SKM-1 (cell line): ENCODE measurements around the gene TRMT44.

Experiments used
- DNase-seq: peaks from one replicate; lab custom pipeline; 2025; ENCODE audit not compliant: unreplicated experiment; lab: John Stamatoyannopoulos, UW

TRMT44 gene

GRCh38 chr4:8434251-8435073, 6.1 kb upstream of the TRMT44 start:
- no peak for DNase-seq

GRCh38 chr4:8435656-8436121, 4.9 kb upstream of the TRMT44 start:
- no peak for DNase-seq

DNA sequence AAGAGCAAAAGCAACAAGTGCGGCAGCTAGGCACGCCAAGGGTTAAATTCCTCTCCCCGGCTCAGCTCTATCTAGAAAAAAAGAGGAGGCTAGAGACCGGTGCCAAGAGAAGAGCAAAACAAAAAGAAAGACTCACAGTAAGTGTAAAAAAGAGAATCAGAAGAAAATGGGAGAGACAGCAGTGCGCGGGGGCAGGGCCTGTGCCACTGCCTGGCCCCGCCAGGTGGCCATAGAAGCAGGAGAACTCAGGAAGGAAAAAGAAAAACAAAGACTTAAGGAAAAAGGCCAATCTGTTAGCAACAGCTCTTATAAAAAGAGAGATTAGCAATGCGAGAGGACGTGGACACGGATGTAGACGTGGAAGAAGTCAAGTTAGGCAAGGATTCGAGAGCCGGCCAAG, 3.3 kb upstream of the TRMT44 start:
- no peak for DNase-seq

DNA sequence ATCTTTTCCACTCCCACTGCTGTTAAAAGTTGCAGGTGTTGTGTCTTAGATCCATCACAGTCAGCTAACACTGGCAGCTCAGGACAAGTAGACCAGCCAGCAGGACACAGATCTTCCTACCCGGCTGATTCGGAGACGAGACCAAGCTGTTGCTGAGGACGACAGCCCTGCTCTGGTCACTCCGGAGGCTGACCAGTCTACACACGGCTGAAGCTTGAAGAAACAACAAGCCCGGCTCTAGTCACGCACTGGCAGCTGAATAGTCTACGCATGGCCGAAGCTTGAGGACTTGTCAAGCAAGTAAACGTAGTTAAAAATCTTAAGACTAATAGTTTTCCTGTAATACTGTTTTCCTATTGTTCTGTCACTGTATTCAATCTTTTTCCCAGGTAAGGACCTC, 1.8 kb upstream of the TRMT44 start:
- no peak for DNase-seq

GRCh38 chr4:8439168-8439567, 1.4 kb upstream of the TRMT44 start:
- DNase-seq = no peak

DNA sequence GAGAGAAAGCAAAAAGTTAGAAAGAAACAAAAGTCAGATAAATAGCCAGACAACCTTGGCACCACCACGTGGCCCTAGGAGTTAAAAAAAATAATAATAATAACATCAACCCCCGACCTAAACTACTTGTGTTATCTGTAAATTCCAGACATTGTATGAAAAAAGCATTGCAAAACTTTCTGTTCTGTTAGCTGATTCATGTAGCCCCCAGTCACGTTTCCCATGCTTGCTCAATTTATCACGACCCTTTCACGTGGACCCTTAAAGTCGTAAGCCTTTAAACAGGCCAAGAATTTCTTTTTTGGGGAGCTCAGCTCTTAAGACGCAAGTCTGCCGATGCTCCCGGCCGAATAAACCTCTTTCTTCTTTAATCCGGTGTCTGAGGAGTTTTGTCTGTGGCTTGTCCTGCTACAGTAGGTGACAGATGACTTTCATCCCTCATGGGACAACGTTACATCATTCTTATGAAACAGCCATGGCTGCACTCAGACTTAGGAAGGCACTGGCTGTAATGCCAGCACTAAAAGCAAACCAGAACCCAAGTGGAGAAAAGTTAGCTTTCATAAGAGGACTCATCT, 574 bp upstream of the TRMT44 start:
- peak; percentile 63 for DNase-seq

DNA sequence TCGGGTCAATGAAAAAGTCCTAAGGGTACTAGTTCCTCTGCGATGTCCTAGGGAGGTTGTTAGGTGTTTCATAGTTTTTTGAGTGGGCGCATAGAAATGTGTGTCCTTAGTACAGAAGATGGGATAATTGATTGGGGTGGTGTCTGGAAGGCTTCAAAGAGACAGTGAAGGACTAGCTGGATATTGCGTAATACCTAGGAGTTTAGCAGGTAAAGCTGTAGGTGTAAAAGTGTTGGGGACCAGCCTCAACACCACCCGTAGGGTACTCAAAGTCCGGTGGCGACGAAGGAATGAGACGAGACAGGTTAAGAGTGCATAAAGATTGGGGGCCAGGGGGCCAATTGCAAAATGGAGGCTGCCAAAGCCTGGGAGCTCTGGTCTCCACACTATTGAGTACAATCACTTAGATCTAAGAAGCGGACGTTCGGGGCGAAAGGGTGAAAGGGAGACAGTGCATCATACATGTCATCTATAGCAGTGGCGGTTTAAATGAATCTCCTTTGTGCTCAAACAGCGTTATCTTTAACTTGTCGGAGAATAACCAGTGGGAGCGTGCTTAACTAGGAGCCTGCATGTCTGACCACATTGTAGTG, 1.0 kb downstream of the TRMT44 start:
- DNase-seq = no peak

- no peak for DNase-seq
These were observed 2.2 kb downstream of the TRMT44 start for GRCh38 chr4:8442596-8443358.

DNA sequence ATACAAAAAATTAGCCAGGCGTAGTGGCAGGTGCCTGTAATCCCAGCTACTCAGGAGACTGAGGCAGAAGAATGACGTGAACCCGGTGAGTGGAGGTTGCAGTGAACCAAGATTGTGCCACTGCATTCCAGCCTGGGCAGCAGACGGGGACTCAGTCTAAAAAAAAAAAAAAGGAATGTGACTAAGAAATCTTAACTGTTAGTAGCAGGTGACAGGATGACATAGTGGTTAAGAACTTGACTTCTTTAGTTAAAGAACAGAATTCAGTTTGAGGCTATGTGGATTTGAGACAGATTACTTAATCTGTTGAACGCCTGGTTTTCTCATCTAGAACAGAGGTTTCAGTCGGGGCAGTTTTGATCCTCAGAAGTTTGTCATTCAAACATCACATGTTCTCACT, 3.2 kb downstream of the TRMT44 start:
- no peak for DNase-seq

GRCh38 chr4:8446122-8446521, 5.5 kb downstream of the TRMT44 start:
- DNase-seq = no peak

DNA sequence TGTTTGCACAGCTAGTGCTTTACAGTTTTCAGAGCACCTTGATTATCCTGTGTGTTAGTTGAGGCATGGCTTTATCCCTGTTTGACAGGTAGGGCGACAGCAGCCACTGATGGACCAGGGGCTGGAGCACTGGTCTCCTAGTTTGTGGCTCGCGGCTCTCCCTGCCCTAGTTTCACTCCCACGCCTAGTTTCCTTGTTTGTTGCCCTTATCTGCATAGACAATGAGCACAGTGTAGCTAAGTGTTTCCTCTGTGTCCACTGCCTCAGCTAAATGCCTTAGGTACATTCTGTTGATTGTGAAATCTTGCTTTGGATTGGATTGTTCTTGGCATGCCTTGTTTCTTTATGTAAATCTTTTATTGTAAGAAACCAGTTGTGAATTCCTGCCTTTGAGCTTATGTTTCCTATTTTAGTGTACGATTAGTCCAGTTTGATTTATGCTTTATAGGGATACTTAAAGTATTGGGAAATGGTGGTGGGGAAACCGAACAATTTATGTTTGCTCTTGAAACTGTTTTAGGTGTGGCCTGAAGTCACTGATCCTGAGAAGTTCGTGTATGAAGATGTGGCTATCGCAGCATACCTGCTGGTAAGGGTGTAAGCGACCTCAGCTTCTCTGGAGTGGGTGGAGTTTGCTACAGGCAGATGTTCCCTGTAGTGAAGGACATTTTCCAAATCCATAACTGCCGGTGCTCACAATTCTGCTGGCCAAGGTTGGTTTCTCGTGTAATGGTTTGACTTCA, 11.0 kb downstream of the TRMT44 start:
- no peak for DNase-seq

DNA sequence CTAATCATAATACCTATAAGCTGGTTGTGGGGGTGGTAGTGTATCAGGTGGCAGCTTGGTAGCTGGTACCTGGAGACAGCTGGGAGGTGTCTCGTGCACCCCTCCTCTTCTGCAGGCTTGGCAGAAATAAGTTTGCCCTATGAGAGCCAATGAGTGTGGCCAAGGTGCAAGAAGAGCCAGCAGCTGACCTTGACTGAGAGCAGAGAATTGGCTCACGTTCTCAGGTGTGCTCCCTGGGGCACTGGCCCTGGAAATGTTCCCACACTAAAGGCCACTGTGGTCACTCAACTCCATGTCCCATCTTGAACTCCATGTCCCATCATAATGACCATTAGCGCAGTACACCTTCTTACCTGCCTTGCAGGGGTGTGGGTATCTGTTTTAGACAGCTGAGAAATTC, 13.4 kb downstream of the TRMT44 start:
- DNase-seq = no peak

DNA sequence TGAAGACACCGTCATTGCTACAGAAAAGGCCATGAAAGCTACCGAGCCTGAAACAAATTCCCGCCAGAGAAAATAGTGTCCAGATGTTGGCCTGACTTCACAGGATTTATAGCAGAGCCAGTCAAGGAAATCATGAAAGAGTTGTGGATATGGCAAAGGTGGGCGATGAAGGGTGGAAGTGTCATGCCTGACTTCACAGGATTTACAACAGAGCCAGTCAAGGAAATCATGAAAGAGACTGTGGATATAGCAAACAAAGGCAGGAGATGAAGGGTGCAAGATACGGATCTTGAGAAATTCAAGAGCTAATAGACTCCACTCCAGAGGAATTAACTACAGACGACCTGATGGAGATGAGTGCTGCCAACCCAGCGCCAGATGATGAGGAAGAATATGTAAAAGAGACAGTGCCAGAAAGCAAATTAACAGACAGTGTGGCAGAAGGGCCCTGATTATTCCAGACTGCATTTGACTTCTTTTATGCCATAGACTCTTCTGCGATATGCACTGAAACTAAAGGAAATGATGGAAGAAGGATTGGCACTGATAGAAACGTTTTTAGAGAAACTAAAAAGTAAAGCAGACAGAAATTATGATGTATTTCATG, 17.2 kb downstream of the TRMT44 start:
- no peak for DNase-seq

DNA sequence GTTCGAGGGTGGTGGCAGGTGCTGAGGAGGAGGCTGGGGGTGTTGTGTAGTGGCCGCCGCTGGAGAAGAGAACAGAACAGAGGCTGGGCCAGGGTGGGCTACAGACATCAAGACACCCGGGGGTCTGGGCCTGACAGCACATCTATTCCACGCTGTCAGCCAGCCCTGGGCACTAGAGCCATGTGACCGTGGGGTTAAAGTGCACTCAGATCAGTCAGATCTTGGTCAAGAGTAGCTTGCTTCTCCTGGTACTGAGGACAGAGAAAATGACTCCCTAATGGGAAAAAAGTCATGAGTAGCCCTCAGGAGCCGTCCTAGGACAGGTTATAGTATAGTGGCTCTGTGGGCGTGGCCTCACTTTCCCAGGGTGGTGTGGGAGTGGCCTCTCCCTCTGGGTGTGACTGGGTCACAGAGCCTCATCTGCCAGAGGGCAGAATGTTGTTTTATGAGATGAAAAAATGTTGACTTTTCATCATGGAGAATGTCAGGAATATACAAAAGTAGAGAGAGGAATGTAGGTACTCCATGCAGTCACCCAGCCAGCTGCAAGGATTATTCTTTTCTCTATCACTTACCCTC, 19.4 kb downstream of the TRMT44 start:
- DNase-seq = no peak

GRCh38 chr4:8461086-8461485, 20.5 kb downstream of the TRMT44 start:
- DNase-seq = no peak

- no peak for DNase-seq
These were observed 21.0 kb downstream of the TRMT44 start for GRCh38 chr4:8461616-8462015.

GRCh38 chr4:8463811-8464210, 23.2 kb downstream of the TRMT44 start:
- no peak for DNase-seq

DNA sequence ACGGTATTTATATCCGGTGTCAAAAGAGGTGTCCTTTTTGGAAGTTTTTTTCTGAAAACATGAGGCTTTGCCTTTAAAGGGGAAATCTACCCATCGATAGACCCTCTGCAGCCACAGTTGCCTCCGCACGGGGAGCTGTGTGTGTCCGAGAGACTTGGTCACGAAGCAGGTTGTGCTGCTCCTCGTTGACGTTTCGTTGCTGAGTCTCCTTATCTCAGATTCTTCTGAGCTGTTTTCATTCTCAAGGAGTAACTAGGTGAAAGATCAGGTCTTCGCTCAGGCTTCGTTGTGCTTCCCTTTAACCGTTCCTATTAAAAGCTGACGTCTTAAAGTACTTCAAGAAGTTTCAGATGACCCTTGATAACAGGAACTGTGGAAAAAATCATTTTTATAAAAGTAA, 23.8 kb downstream of the TRMT44 start:
- no peak for DNase-seq

DNA sequence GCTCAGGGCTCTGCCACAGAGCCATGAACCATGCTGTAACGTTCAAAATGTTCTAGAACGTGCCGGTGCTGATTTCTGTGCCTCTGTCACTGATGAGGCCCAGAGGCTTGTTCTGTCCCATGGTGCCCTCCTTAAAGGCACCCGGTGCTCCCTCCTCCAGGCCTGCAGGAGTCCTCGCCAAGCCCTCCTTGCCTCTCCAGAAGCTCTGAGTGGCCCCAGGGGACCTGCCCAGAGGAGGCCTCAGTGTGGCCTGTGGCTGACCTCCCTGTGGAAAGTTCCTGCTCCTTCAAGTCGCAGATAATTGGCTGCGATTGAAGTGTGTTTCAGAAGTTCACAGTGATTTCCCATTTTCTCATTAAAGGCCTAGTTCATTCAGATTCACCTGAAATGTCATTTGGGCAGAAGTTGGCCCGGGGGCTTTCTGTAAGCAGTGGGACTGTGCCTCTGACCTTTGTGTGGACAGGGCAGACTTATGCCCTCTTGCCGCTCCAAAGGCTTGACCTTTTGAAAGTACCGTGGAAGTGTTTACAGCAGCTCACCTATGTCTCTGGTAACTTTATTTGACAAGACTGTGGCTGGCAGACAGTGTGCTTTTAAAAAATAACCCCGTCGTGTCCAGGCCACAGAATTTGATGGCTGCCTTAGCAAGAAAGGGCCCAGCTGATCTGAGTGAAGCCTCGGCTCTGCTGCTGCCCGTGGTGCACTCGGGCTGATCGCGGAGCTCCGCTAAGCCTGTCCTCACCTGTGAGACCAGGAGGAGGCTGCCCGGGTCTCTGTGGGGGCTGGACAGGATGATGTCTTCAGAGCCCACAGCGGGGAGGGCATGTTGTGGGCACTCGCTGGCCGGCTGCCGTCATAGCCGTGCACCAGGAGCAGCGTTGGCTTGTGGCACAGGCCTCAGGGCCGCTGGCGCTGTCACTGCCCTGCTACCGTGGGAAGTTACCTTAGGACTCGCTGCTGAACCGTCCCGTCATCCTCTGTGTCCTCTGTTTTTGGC, 25.3 kb downstream of the TRMT44 start:
- no peak for DNase-seq
